ENCODE data around the gene SLC2A10.

Gene SLC2A10

GRCh38 chr20:46682063-46682821 lies 27.2 kb upstream of the SLC2A10 start:
- no peak for DNase-seq

GRCh38 chr20:46683011-46683667 lies 26.3 kb upstream of the SLC2A10 start:
- no peak for DNase-seq

GRCh38 chr20:46683668-46683938 lies 25.8 kb upstream of the SLC2A10 start:
- DNase-seq, result no peak

GRCh38 chr20:46683939-46684750 lies 25.3 kb upstream of the SLC2A10 start:
- DNase-seq, result no peak

GRCh38 chr20:46688151-46689081 lies 21.0 kb upstream of the SLC2A10 start:
- DNase-seq, result no peak

GRCh38 chr20:46689082-46689753 lies 20.2 kb upstream of the SLC2A10 start, which contains the start of gene TP53RK:
TSS of gene TP53RK (minus strand) at chr20:46689444. CDS start at chr20:46689414, 30 bp downstream.
- peak; percentile 92 for DNase-seq

GRCh38 chr20:46689754-46690085 lies 19.7 kb upstream of the SLC2A10 start:
- no peak for DNase-seq

GRCh38 chr20:46690219-46691106 lies 19.0 kb upstream of the SLC2A10 start:
- DNase-seq, result no peak

- no peak for DNase-seq
These were observed 18.3 kb upstream of the SLC2A10 start for GRCh38 chr20:46691196-46691595.

- no peak for DNase-seq
These were observed 15.0 kb upstream of the SLC2A10 start for GRCh38 chr20:46694484-46694883.

- no peak for DNase-seq
These were observed 13.6 kb upstream of the SLC2A10 start for GRCh38 chr20:46695892-46696291.

GRCh38 chr20:46696791-46697279 lies 12.6 kb upstream of the SLC2A10 start:
- DNase-seq, result no peak

GRCh38 chr20:46698788-46699187 lies 10.7 kb upstream of the SLC2A10 start:
- DNase-seq, result no peak

GRCh38 chr20:46699651-46700359 lies 9.6 kb upstream of the SLC2A10 start:
- DNase-seq, result no peak

GRCh38 chr20:46700481-46700880 lies 9.0 kb upstream of the SLC2A10 start:
- DNase-seq, result no peak

- no peak for DNase-seq
These were observed 8.4 kb upstream of the SLC2A10 start for GRCh38 chr20:46701057-46701456.

GRCh38 chr20:46701556-46701955 lies 7.9 kb upstream of the SLC2A10 start:
- no peak for DNase-seq

GRCh38 chr20:46701986-46702385 lies 7.5 kb upstream of the SLC2A10 start:
- DNase-seq, result no peak

- no peak for DNase-seq
These were observed 6.8 kb upstream of the SLC2A10 start for GRCh38 chr20:46702447-46703203.

GRCh38 chr20:46703435-46703834 lies 6.0 kb upstream of the SLC2A10 start:
- no peak for DNase-seq

Measured in DMS79 (cell line).